Aortic smooth muscle cell (primary cell): Measurements from ENCODE around the gene GPR176. TPM values are rescaled to one million over a fixed set of nuclear protein-coding genes. Genes with fewer than 3 reads are reported as not detected.

Experiments
- total RNA-seq: library from RNA; depleted of rRNA; stranded (reverse); fragments of >200 nt; gene quantifications from 2 replicates; pipeline ENCODE4 v1.2.3, GENCODE V29; 2014

GPR176 gene, protein sequence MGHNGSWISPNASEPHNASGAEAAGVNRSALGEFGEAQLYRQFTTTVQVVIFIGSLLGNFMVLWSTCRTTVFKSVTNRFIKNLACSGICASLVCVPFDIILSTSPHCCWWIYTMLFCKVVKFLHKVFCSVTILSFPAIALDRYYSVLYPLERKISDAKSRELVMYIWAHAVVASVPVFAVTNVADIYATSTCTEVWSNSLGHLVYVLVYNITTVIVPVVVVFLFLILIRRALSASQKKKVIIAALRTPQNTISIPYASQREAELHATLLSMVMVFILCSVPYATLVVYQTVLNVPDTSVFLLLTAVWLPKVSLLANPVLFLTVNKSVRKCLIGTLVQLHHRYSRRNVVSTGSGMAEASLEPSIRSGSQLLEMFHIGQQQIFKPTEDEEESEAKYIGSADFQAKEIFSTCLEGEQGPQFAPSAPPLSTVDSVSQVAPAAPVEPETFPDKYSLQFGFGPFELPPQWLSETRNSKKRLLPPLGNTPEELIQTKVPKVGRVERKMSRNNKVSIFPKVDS
- total RNA-seq = 114 and 206 TPM in 2 replicates

DNA sequence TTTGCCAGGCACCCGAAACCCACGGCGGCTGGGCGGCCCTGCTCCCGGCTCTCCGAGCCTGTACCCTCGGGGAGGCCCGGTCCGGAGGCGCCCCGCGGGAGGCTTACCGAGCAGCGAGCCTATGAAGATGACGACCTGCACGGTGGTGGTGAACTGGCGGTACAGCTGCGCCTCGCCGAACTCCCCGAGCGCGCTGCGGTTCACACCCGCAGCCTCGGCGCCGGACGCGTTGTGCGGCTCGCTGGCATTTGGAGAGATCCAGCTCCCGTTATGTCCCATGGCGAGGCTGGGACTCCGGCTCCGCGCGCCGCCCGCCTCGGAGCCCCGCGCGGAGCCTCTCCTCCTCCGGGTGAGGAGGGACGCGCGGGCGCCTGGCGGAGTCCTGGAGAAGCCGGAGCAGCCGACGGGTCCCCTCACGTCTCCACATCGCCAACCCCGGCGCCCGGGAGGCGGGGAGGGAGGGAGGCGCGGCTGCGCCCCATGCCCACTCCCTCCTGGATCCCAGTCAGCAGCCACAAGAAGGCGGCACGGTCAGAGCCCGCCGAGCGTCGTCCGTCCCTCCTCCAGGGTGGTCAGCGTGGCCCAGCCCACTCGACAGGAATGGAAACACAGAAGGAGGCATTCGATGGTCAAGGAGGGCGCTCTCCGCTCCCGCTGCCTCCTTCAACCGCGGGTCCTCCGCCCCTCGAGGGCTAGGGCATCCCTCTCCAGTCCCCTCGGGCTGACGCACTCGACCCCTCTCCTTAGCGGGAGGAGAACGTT is at the start of gene GPR176:
TSS of gene GPR176 (minus strand) at position 519 of the 762 bp plus-strand sequence. CDS start at position 279, 240 bp downstream.

GRCh38 chr15:39782441-39783138 is 137.5 kb downstream of the GPR176 start, which contains the start of gene FSIP1:
Gene FSIP1, minus strand, starts transcription at chr15:39782841. Its CDS starts 6,317 bp downstream, at chr15:39776524.

Other genes starting within 250 kb of the GPR176 start
- gene FSIP1, start 137.4 kb downstream of the GPR176 start, total RNA-seq = 1.2 and 1.5 TPM in 2 replicates
- 57.0 and 62.4 TPM in 2 replicates for gene EIF2AK4, start 13.8 kb upstream of the GPR176 start, total RNA-seq
- 230 and 238 TPM in 2 replicates for gene SRP14, start 118.9 kb upstream of the GPR176 start, total RNA-seq
- gene BMF, start 188.6 kb upstream of the GPR176 start, total RNA-seq = 0.79 and 3.2 TPM in 2 replicates
- 13.2 and 21.9 TPM in 2 replicates for gene BUB1B, start 240.8 kb upstream of the GPR176 start, total RNA-seq